MCF 10A (cell line): ENCODE data around the gene WRNIP1. TPM values are rescaled to one million over a fixed set of nuclear protein-coding genes. Genes with fewer than 3 reads are reported as not detected.

ENCODE experiments used
- BruUV-seq: library from RNA; stranded (reverse); fragments of 400-500 nt; replicated peaks from 2 replicates; lab custom pipeline; 2021; lab: Mats Ljungman, UMichigan
- CTCF ChIA-PET: fragments of 300-600 bp; sonication (Branson Sonifier 250); formaldehyde crosslinking; extraction: SDS; loops from one replicate; lab custom pipeline; 2021; ENCODE audit warnings: antibody characterized with exemption, inconsistent platforms; lab: Yijun Ruan, JAX
- POLR2A ChIA-PET: fragments of 300-600, 350-650 bp; sonication (Branson Sonifier 250); formaldehyde crosslinking; extraction: SDS; loops from one replicate; lab custom pipeline; 2020; ENCODE audit warnings: antibody characterized with exemption, inconsistent platforms; lab: Yijun Ruan, JAX
- DNase-seq: peaks from one replicate; pipeline ENCODE4 v3.0.0-alpha.2; 2018; ENCODE audit not compliant: unreplicated experiment
- H3K27ac Mint-ChIP-seq: one replicate; pipeline ENCODE4 v1.8.0; 2022; ENCODE audit warnings: mild to moderate bottlenecking, low read depth, mixed read lengths; ENCODE audit not compliant: unreplicated experiment
- H3K27me3 Mint-ChIP-seq: one replicate; pipeline ENCODE4 v1.8.0; 2022; ENCODE audit warnings: mixed read lengths; ENCODE audit not compliant: insufficient read depth, unreplicated experiment
- H3K36me3 Mint-ChIP-seq: one replicate; pipeline ENCODE4 v1.8.0; 2022; ENCODE audit warnings: mild to moderate bottlenecking, moderate library complexity, mixed read lengths; ENCODE audit not compliant: insufficient read depth, unreplicated experiment
- H3K4me1 Mint-ChIP-seq: one replicate; pipeline ENCODE4 v1.8.0; 2022; ENCODE audit warnings: mixed read lengths; ENCODE audit not compliant: insufficient read depth, unreplicated experiment
- H3K4me3 Mint-ChIP-seq: one replicate; pipeline ENCODE4 v1.8.0; 2022; ENCODE audit warnings: mild to moderate bottlenecking, moderate library complexity, mixed read lengths; ENCODE audit not compliant: unreplicated experiment
- H3K9me3 Mint-ChIP-seq: one replicate; pipeline ENCODE4 v1.8.0; 2022; ENCODE audit warnings: mixed read lengths; ENCODE audit not compliant: unreplicated experiment
- intact Hi-C: fragments of 100-400 bp; cut with micrococcal nuclease; formaldehyde crosslinking; loops from 2 replicates; pipeline ENCODE4 v1.14.1; 2022
- total RNA-seq: library from RNA; stranded (reverse); gene quantifications from 2 replicates; pipeline ENCODE4 v1.2.3, GENCODE V29; 2022
- TF ChIP-seq, protein P1 (sequence below): fragments of 200-600 bp; IDR thresholded peaks from one replicate; pipeline ENCODE4 v1.8.0; 2022; ENCODE audit warnings: antibody characterized with exemption, mild to moderate bottlenecking; ENCODE audit not compliant: unreplicated experiment

The WRNIP1 gene
- total RNA-seq, 1 experiment from 2014 or later, result 44.8 TPM

DNA sequence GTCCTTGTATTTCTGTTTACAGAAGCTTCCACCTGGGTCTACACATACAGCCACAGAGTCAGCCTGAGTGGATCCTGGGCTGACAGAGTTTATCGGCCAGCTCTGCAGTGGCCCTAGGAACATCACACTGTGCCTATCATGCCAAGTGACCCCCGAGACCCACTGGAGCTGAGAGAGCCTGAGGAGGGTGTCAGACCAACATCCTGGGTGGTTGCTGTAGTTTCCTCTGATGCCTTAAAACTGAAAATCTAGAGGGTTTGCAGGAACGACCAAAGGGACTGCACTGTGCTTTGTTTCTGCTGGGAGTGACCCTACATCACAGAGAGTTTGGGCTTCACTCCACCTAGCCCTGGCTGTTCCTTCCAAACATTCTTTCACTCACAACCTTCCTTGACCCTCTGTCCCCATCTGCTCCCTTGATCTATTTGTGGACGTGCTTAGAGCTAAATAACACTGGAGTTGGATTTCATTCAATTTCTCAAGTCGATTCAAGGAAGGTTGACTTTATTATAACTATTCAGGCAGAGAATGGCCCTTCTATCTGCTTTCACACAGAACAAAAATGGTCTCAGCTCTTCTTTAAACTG is 32.6 kb upstream of the WRNIP1 start:
- intact Hi-C loops, result no loop called here
- no peak overlapping the region for H3K27ac Mint-ChIP-seq
- TF ChIP-seq, protein P1, sequence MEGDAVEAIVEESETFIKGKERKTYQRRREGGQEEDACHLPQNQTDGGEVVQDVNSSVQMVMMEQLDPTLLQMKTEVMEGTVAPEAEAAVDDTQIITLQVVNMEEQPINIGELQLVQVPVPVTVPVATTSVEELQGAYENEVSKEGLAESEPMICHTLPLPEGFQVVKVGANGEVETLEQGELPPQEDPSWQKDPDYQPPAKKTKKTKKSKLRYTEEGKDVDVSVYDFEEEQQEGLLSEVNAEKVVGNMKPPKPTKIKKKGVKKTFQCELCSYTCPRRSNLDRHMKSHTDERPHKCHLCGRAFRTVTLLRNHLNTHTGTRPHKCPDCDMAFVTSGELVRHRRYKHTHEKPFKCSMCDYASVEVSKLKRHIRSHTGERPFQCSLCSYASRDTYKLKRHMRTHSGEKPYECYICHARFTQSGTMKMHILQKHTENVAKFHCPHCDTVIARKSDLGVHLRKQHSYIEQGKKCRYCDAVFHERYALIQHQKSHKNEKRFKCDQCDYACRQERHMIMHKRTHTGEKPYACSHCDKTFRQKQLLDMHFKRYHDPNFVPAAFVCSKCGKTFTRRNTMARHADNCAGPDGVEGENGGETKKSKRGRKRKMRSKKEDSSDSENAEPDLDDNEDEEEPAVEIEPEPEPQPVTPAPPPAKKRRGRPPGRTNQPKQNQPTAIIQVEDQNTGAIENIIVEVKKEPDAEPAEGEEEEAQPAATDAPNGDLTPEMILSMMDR, result no peak
- no peaks in the 10 kb centered on the region for H3K27me3 Mint-ChIP-seq
- no peaks in the 10 kb centered on the region for H3K9me3 Mint-ChIP-seq
- peaks cover 6% of the 10 kb centered on the region for H3K4me1 Mint-ChIP-seq
- H3K36me3 Mint-ChIP-seq, result no peaks in the 10 kb centered on the region
- POLR2A ChIA-PET, result no interaction called here
- no TSS peak for BruUV-seq
- no peak for DNase-seq
- CTCF ChIA-PET, result interaction anchor here (0.5 to 0.9 kb wide), 4 partner anchors 11 to 596 kb away, joined by 3 to 7 read pairs (median 4); partner anchors contain the start of gene MYLK4
- H3K4me3 Mint-ChIP-seq, result no peak overlapping the region

DNA sequence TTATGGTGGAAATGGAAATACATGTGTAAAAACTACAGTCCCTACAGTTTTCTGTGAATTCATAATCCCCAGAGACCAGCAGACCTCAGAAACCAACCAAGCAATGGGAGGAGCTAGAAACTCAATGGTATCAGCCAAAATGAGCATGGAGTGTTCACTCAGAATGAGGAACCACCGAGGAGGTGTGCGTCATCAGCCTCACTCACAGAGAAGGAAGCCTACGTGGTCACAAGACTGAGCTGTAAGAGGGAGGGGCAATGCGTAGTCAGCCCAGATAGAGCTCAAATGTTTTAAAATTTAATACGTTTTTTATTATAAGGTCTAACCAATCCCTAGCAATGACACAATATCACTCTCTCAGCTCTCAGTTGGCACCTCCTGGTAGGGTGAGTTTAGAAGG is 31.9 kb upstream of the WRNIP1 start:
- POLR2A ChIA-PET, result no interaction called here

DNA sequence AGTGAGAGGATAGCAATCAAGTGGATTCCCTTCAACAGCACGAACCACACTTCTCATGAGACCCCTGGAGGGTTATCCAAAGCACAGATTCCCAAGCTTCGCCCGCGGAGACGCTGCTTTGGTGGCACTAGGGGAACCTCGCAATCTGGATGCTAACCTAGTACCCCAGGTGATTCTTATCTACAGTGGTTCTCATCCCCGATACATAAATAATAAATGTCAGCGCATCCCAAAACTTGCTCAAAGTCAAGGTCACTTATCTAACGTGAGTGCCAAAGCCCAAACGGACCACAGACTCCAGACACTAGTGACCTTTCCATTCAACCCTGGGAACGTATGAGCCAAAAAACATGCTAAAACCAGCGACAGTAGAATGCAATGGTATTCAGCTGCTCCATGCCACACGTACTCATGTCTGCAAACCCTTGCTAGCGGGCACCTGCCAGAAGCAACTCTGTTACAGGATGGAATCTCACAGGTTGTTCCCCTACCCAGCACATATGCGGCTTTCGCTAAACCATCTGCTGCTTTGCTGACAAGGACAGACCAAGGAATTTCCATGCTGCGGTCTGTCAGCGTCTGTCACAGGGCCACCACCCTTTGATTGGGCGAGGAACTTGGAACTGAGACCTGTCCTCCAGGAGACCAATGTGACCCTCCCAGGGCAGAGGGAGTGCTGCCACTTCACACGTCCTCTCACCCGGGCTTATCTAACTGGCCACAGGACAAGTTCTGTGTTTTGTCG is 31.3 kb upstream of the WRNIP1 start:
- no TSS peak for BruUV-seq
- Mint-ChIP-seq H3K9me3 (no peaks in the 10 kb centered on the region), H3K27ac (no peak overlapping the region), H3K36me3 (no peaks in the 10 kb centered on the region), H3K4me3 (no peak overlapping the region), H3K4me1 (peaks cover 6% of the 10 kb centered on the region), H3K27me3 (no peaks in the 10 kb centered on the region)
- ChIA-PET CTCF (interaction anchor here (0.5 kb wide), 1 partner anchor 166 kb away, joined by 4 read pairs; no protein-coding TSS in a partner anchor), POLR2A (no interaction called here)
- intact Hi-C loops, result no loop called here
- TF ChIP-seq, protein P1, result no peak
- DNase-seq, result no peak

More for the DNA sequence above, 31.9 kb upstream of the WRNIP1 start:
- Mint-ChIP-seq H3K4me3 (no peak overlapping the region), H3K27ac (no peak overlapping the region), H3K27me3 (no peaks in the 10 kb centered on the region), H3K9me3 (no peaks in the 10 kb centered on the region), H3K4me1 (peaks cover 6% of the 10 kb centered on the region), H3K36me3 (no peaks in the 10 kb centered on the region)
- intact Hi-C loops, result no loop called here
- no TSS peak for BruUV-seq
- DNase-seq, result no peak
- TF ChIP-seq, protein P1, result no peak
- CTCF ChIA-PET, result interaction anchor here (0.7 kb wide), 1 partner anchor 596 kb away, joined by 3 read pairs; no protein-coding TSS in a partner anchor

DNA sequence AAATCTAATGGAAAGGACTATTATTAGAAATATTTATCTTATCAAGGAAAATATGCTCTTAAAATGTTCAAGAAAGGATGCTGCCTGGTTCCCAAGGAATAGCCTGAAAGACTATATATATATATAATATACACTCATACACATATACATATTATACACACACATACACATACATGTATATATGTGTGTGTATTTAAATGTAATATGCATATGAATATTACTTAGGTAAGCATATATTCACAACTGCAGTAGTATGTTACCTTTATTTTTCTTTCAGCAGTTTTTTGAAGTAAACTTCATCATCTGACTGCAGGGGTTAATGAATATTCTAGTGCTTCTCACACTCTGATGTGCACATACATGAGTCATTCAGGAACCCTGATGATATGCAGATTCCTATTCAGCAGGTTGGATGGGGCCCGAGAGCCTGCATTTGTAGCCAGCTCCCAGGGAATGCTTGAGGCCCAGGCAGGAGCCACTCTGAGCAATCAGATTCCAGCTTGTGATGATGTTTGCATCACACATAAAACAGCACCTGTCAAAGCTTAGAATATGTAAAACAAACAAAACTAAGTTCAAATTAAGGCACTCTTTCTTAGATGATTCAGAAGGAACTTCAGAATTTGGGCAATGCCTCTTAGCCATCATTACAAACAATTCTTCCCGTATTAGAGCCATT is 30.6 kb upstream of the WRNIP1 start:
- H3K4me3 Mint-ChIP-seq, result no peak overlapping the region
- intact Hi-C loops, result no loop called here
- TF ChIP-seq, protein P1, result no peak
- ChIA-PET CTCF (interaction anchor here (0.5 to 7.7 kb wide), 2 partner anchors 16 to 165 kb away, joined by 4 to 66 read pairs; partner anchors contain the start of gene MYLK4), POLR2A (no interaction called here)
- H3K27me3 Mint-ChIP-seq, result no peaks in the 10 kb centered on the region
- no TSS peak for BruUV-seq
- no peak overlapping the region for H3K27ac Mint-ChIP-seq
- no peaks in the 10 kb centered on the region for H3K36me3 Mint-ChIP-seq
- H3K9me3 Mint-ChIP-seq, result no peaks in the 10 kb centered on the region
- peak; percentile 14 for DNase-seq
- peaks cover 6% of the 10 kb centered on the region for H3K4me1 Mint-ChIP-seq
